Naive thymus-derived CD4-positive, alpha-beta T cell (primary cell): ENCODE results near the gene C10orf90. TPM values are rescaled to one million over a fixed set of nuclear protein-coding genes. Genes with fewer than 3 reads are reported as not detected.

ENCODE experiments used
- ATAC-seq: fragments of 150-1000 bp; cut with Tn5 transposase; 2 replicates; pipeline ENCODE4 v1.10.0; 2021; ENCODE audit warnings: mild to moderate bottlenecking, moderate library complexity
- CTCF ChIA-PET: fragments of 350-600 bp; sonication (Branson Sonifier 250); formaldehyde crosslinking; loops from one replicate; lab custom pipeline; 2021; ENCODE audit warnings: antibody characterized with exemption; lab: Charles Lee
- POLR2A ChIA-PET: fragments of 350-600 bp; sonication (Branson Sonifier 250); formaldehyde crosslinking; loops from one replicate; lab custom pipeline; 2021; ENCODE audit warnings: antibody characterized with exemption, inconsistent platforms; lab: Charles Lee
- DNase-seq, 9 donors: peaks; one replicate each; pipeline versions ENCODE4 v3.0.0 to v3.0.0-alpha.2; 2020 to 2022; ENCODE audit warnings: mixed read lengths in 1 of 9
- H3K27ac ChIP-seq: one replicate; pipeline ENCODE4 v1.7.0; 2013; ENCODE audit warnings: mild to moderate bottlenecking, low read depth, low read length, moderate library complexity
- H3K27me3 ChIP-seq, 2 donors: one replicate each; pipeline ENCODE4 v1.7.0; 2013; ENCODE audit warnings: low read length in 2 of 2, mild to moderate bottlenecking in 2 of 2, moderate library complexity in 2 of 2; ENCODE audit not compliant: control insufficient read depth in 2 of 2, insufficient read depth in 2 of 2
- H3K36me3 ChIP-seq, 3 experiments: 1 replicate in 2 of 3; 2 replicates in 1 of 3; pipeline ENCODE4 v1.7.0; 2013; ENCODE audit warnings: low read length in 3 of 3, mild to moderate bottlenecking in 3 of 3, moderate library complexity in 1 of 3; ENCODE audit not compliant: insufficient read depth in 3 of 3, control insufficient read depth in 2 of 3
- H3K4me1 ChIP-seq, 2 donors: one replicate each; pipeline ENCODE4 v1.7.0; 2013; ENCODE audit warnings: low read length in 2 of 2, mild to moderate bottlenecking in 2 of 2, moderate library complexity in 1 of 2; ENCODE audit not compliant: control insufficient read depth in 2 of 2, insufficient read depth in 2 of 2
- H3K4me3 ChIP-seq: 2 replicates; pipeline ENCODE4 v1.7.0; 2013; ENCODE audit warnings: mild to moderate bottlenecking, low read length
- H3K9me3 ChIP-seq, 3 experiments: 1 replicate in 2 of 3; 2 replicates in 1 of 3; pipeline ENCODE4 v1.7.0; 2013; ENCODE audit warnings: low read length in 3 of 3; ENCODE audit not compliant: control insufficient read depth in 2 of 3
- H3K27ac Mint-ChIP-seq, 9 donors: one replicate each; pipeline ENCODE4 v1.8.0; 2020 to 2022; ENCODE audit warnings: mixed read lengths in 9 of 9, mild to moderate bottlenecking in 8 of 9, moderate library complexity in 5 of 9, inconsistent platforms in 2 of 9
- H3K27me3 Mint-ChIP-seq, 5 donors: one replicate each; pipeline ENCODE4 v1.8.0; 2021 to 2022; ENCODE audit warnings: mixed read lengths in 5 of 5, mild to moderate bottlenecking in 1 of 5
- H3K36me3 Mint-ChIP-seq, 5 donors: one replicate each; pipeline ENCODE4 v1.8.0; 2020 to 2022; ENCODE audit warnings: mixed read lengths in 5 of 5, mild to moderate bottlenecking in 3 of 5, inconsistent platforms in 1 of 5
- H3K4me1 Mint-ChIP-seq, 7 donors: one replicate each; pipeline ENCODE4 v1.8.0; 2020 to 2022; ENCODE audit warnings: mixed read lengths in 7 of 7, mild to moderate bottlenecking in 3 of 7, inconsistent platforms in 1 of 7
- H3K4me3 Mint-ChIP-seq, 10 donors: one replicate each; pipeline ENCODE4 v1.8.0; 2020 to 2022; ENCODE audit warnings: mild to moderate bottlenecking in 10 of 10, mixed read lengths in 10 of 10, moderate library complexity in 6 of 10, inconsistent platforms in 2 of 10
- H3K9me3 Mint-ChIP-seq, 11 donors: one replicate each; pipeline ENCODE4 v1.8.0; 2020 to 2022; ENCODE audit warnings: mixed read lengths in 11 of 11, mild to moderate bottlenecking in 4 of 11, inconsistent platforms in 1 of 11, moderate library complexity in 1 of 11
- intact Hi-C, 2 donors: fragments of 100-400 bp; cut with micrococcal nuclease; formaldehyde crosslinking; loops; one replicate each; pipeline ENCODE4 v1.15.1; 2023
- polyA plus RNA-seq, 2 donors: library from polyadenylated mRNA; unstranded; fragments of 300-500 nt; fragmentation: Illumina TruSeq; gene quantifications; one replicate each; pipeline ENCODE4 v1.2.3, GENCODE V29; 2021
- total RNA-seq, 6 experiments: library from RNA in 5 of 6; stranded (reverse) in 5 of 6; gene quantifications; 1 replicate in 5 of 6; 2 replicates in 1 of 6; pipeline ENCODE4 v1.2.3 and lab custom pipeline; 2021 to 2026

The C10orf90 gene, protein sequence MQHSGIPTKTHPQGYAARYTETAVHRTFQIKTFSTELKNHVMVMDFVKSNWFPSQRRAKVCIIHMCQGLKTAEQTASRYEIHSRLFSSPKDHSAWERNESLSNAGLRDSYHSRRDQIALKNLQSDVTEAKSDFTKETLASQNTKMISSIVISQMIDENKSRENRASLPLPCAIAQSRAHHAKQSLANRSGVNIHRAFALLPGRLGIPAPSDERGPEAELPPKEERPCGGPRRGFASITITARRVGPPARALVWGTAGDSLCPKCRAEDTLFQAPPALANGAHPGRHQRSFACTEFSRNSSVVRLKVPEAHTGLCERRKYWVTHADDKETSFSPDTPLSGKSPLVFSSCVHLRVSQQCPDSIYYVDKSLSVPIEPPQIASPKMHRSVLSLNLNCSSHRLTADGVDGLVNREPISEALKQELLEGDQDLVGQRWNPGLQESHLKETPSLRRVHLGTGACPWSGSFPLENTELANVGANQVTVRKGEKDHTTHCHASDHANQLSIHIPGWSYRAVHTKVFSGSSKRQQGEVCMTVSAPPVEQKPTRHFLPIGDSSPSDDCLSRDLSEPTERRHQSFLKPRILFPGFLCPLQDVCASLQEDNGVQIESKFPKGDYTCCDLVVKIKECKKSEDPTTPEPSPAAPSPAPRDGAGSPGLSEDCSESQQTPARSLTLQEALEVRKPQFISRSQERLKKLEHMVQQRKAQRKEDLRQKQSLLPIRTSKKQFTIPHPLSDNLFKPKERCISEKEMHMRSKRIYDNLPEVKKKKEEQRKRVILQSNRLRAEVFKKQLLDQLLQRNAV
- not detected for total RNA-seq
- not detected for polyA plus RNA-seq
- not detected for total RNA-seq (lab: John Stamatoyannopoulos, UW)

DNA sequence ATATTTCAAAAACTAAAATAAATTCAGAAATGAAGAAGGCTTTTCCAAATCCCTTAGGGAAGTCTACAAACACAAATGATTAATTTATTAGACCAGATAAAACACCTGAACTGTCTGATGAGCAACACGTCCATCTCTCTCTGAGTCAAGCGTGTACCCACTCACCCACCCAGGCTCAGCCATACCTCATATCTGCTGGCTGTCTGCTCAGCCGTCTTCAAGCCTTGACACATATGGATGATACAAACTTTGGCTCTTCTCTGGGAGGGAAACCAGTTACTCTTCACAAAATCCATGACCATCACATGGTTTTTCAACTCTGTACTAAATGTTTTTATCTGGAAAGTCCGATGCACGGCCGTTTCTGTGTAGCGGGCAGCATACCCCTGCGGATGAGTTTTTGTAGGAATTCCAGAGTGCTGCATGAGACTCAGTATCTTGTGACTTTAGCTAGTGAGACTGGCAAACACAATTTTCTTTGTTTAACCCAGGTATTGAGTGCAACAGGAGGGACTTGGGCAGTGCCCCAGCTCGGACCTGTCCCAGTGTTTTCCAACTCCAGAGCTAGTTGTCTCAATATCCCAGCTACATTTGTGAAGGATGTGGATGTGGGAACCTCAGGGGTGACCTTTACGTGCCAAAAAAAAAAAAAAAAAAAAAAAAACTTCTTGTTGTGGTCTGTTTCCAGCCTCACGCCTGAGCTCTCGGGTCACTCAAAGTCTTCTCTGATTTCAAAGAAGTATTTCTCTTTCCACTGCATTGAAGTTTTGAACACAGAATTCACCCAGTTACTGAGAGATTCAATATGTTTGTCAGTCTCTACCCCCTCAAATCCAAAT lies at the start of gene C10orf90:
Gene C10orf90, minus strand, starts transcription at position 638 of the 839 bp plus-strand sequence. Its CDS starts 213 bp downstream, at position 425.
- CTCF ChIA-PET: no interaction called here

DNA sequence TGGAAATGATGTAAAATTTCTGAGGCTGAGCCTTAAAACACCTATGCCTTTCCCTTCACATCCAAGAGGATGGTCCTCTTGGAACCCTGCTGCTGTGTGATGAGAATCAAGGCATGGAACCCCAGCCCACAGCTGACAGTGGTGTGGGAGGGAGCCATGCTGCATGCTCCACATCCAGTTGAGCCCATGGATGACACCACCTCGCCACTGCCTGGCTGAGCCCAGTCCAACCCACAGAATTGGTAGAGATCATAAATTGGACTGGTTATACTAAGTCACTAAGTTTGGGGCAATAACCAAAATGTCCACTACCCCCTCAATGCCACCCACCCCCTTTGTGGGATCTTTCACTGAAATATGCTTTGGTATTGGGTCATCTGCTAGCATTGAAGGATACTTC lies 45.9 kb upstream of the C10orf90 start:
- DNase-seq (no peak), ATAC-seq (no peak)
- Histone ChIP-seq H3K27me3 (no peaks in the 10 kb centered on the region), H3K4me1 (no peaks in the 10 kb centered on the region), H3K9me3 (no peaks in the 10 kb centered on the region), H3K4me3 (no peak overlapping the region), H3K27ac (no peak overlapping the region), H3K36me3 (no peaks in the 10 kb centered on the region)
- H3K4me1 Mint-ChIP-seq: peaks cover 0 to 4% (median 0%) of the 10 kb centered on the region in 7 donors
- H3K27me3 Mint-ChIP-seq: peaks cover 0 to 10% (median 0%) of the 10 kb centered on the region in 5 donors
- H3K4me3 Mint-ChIP-seq: no peak overlapping the region
- no peaks in the 10 kb centered on the region for H3K36me3 Mint-ChIP-seq
- ChIA-PET POLR2A (no interaction called here), CTCF (interaction anchor here (0.5 kb wide), 1 partner anchor 34 kb away, joined by 3 read pairs; no protein-coding TSS in a partner anchor)
- H3K27ac Mint-ChIP-seq: no peak overlapping the region
- intact Hi-C loops: no loop called here
- H3K9me3 Mint-ChIP-seq: peaks cover 0 to 16% (median 4%) of the 10 kb centered on the region in 11 donors

More for the DNA sequence above, at the start of gene C10orf90:
- H3K4me1 Mint-ChIP-seq: no peaks in the 10 kb centered on the region
- no peaks in the 10 kb centered on the region for H3K4me1 ChIP-seq
- intact Hi-C loops: no loop called here
- no peaks in the 10 kb centered on the region for H3K36me3 ChIP-seq
- DNase-seq (no peak), ATAC-seq (no peak)
- H3K27ac ChIP-seq: no peak within 1 kb of the TSS
- H3K4me3 Mint-ChIP-seq: no peak within 1 kb of the TSS
- H3K27me3 ChIP-seq: no peaks in the 10 kb centered on the region
- no peak within 1 kb of the TSS for H3K4me3 ChIP-seq
- POLR2A ChIA-PET: interaction anchor here (0.7 kb wide), 1 partner anchor 451 kb away, joined by 3 read pairs; no protein-coding TSS in a partner anchor
- no peaks in the 10 kb centered on the region for H3K36me3 Mint-ChIP-seq
- peaks cover 0 to 17% (median 4%) of the 10 kb centered on the region in 5 donors for H3K27me3 Mint-ChIP-seq
- H3K9me3 ChIP-seq: no peaks in the 10 kb centered on the region
- no peak within 1 kb of the TSS for H3K27ac Mint-ChIP-seq
- peaks cover 0 to 6% (median 4%) of the 10 kb centered on the region in 11 donors for H3K9me3 Mint-ChIP-seq

DNA sequence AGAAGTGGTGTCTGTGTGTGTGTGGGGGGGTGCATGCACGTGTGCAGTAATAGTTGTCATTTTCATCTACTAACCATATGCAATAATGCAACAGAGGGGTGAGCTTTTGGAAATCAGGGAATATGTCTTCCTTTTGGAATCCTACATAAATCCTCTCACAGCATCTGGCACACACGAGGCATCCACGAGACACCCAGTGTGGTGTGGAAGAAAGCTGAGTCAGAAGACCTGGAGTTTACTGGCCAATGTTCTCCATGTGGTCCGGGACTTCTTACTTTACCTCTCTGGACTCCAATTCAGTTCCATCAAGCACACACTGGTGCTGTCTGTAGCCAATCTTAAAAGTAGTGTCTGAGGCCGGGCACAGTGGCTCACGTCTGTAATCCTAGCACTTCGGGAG lies 43.1 kb upstream of the C10orf90 start:
- no peaks in the 10 kb centered on the region for H3K9me3 ChIP-seq
- ATAC-seq (no peak), DNase-seq (no peak)
- Mint-ChIP-seq H3K36me3 (no peaks in the 10 kb centered on the region), H3K27ac (no peak overlapping the region), H3K4me3 (no peak overlapping the region), H3K27me3 (peaks cover 0 to 7% (median 5%) of the 10 kb centered on the region in 5 donors), H3K4me1 (peaks cover 0 to 4% (median 0%) of the 10 kb centered on the region in 7 donors), H3K9me3 (peaks cover 0 to 9% (median 4%) of the 10 kb centered on the region in 11 donors)
- intact Hi-C loops: no loop called here
- no peak overlapping the region for H3K4me3 ChIP-seq
- no peak overlapping the region for H3K27ac ChIP-seq
- H3K36me3 ChIP-seq: no peaks in the 10 kb centered on the region
- H3K4me1 ChIP-seq: no peaks in the 10 kb centered on the region
- ChIA-PET CTCF (no interaction called here), POLR2A (no interaction called here)
- H3K27me3 ChIP-seq: no peaks in the 10 kb centered on the region

DNA sequence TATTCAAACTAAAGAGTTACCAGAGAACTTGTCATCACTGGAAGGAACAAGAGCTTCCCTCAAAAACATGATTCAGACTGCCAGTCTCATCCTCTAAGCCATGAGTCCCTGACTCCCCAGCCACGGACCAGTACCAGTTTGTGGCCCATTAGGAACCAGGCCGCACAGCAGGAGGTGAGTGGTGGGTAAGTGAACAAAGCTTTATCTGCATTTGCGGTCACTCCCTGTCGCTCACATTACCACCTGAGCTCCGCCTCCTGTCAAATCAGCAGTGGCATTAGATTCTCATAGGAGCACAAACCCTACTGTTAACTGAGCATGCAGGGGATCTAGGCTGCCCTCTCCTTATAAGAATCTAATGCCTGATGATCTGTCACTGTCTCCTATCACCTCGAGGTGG lies 42.2 kb upstream of the C10orf90 start:
- peaks cover 0 to 9% (median 2%) of the 10 kb centered on the region in 11 donors for H3K9me3 Mint-ChIP-seq
- Histone ChIP-seq H3K9me3 (no peaks in the 10 kb centered on the region), H3K36me3 (no peaks in the 10 kb centered on the region), H3K4me3 (no peak overlapping the region), H3K4me1 (no peaks in the 10 kb centered on the region), H3K27me3 (no peaks in the 10 kb centered on the region), H3K27ac (no peak overlapping the region)
- H3K27me3 Mint-ChIP-seq: peaks cover 0 to 11% (median 5%) of the 10 kb centered on the region in 5 donors
- no peaks in the 10 kb centered on the region for H3K36me3 Mint-ChIP-seq
- no peak overlapping the region for H3K27ac Mint-ChIP-seq
- ChIA-PET POLR2A (no interaction called here), CTCF (no interaction called here)
- ATAC-seq (no peak), DNase-seq (no peak)
- intact Hi-C loops: no loop called here
- H3K4me3 Mint-ChIP-seq: no peak overlapping the region
- H3K4me1 Mint-ChIP-seq: peaks cover 0 to 4% (median 0%) of the 10 kb centered on the region in 7 donors

DNA sequence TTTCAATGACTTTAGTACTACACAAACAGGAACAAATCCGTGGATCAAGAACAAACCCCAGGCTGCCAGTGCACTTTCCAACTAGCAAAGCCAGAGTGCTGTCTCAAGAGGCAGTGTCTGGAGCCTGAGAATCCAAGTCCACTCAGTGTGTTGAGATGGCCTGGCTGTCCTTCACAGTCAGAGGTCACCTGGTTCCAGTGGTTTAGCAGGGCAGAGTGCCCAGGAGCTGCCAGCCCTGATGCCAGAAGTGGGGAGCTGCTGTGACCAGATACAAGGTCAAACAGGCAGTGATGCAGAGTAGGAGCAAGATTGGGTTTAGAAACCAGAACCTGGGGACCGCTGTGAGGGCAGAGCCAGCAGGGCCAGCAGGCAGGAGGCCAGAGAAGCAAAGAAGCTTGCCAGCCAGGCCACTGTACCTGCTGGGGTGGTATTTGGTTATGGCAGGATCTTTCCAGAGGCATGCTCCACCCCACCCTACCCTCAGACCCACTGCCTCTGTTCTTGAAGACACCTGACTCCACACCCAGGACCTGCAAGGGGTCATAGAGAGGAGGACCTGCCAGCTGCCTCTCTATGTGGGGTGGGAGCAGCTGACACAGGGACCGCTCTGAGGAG lies 35.6 kb upstream of the C10orf90 start:
- H3K4me3 Mint-ChIP-seq: no peak overlapping the region
- intact Hi-C loops: no loop called here
- Histone ChIP-seq H3K27ac (no peak overlapping the region), H3K36me3 (no peaks in the 10 kb centered on the region), H3K4me3 (no peak overlapping the region), H3K27me3 (no peaks in the 10 kb centered on the region), H3K4me1 (no peaks in the 10 kb centered on the region), H3K9me3 (no peaks in the 10 kb centered on the region)
- POLR2A ChIA-PET: no interaction called here
- H3K4me1 Mint-ChIP-seq: no peaks in the 10 kb centered on the region
- no peak overlapping the region for H3K27ac Mint-ChIP-seq
- no peak for DNase-seq
- peaks cover 0 to 15% (median 3%) of the 10 kb centered on the region in 11 donors for H3K9me3 Mint-ChIP-seq
- H3K27me3 Mint-ChIP-seq: peaks cover 0 to 18% (median 4%) of the 10 kb centered on the region in 5 donors
- no peak for ATAC-seq
- H3K36me3 Mint-ChIP-seq: no peaks in the 10 kb centered on the region
- CTCF ChIA-PET: no interaction called here

DNA sequence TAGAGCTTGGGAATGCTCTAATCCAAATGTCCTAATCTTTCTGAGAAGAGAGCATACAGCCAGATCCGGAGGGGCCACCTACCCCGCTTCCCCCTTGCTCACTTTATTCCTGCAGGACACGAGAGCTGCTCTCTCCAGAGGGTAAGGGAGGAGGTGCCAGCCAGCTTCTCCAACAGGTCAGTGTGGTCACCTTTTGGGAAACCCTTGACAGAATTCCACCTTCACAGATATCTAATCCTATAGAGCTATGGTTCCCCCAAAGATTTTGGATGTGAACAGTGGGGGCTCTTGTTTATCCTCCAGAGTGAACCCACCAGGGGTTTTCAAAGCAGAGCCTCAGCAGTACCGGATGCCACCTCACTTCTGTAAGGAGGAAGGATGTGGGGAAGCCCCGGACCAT lies 34.6 kb upstream of the C10orf90 start:
- intact Hi-C loops: no loop called here
- ChIA-PET POLR2A (no interaction called here), CTCF (no interaction called here)
- ATAC-seq (no peak), DNase-seq (no peak)
- H3K4me1 ChIP-seq: no peaks in the 10 kb centered on the region
- H3K9me3 ChIP-seq: no peaks in the 10 kb centered on the region
- no peak overlapping the region for H3K27ac Mint-ChIP-seq
- no peak overlapping the region for H3K4me3 Mint-ChIP-seq
- peaks cover 0 to 8% (median 3%) of the 10 kb centered on the region in 11 donors for H3K9me3 Mint-ChIP-seq
- no peak overlapping the region for H3K4me3 ChIP-seq
- no peaks in the 10 kb centered on the region for H3K27me3 ChIP-seq
- no peaks in the 10 kb centered on the region for H3K36me3 Mint-ChIP-seq
- H3K27ac ChIP-seq: no peak overlapping the region
- H3K4me1 Mint-ChIP-seq: no peaks in the 10 kb centered on the region
- H3K27me3 Mint-ChIP-seq: peaks cover 0 to 18% (median 4%) of the 10 kb centered on the region in 5 donors
- no peaks in the 10 kb centered on the region for H3K36me3 ChIP-seq
